ENCODE data around the gene ACE.

The ACE gene

DNA sequence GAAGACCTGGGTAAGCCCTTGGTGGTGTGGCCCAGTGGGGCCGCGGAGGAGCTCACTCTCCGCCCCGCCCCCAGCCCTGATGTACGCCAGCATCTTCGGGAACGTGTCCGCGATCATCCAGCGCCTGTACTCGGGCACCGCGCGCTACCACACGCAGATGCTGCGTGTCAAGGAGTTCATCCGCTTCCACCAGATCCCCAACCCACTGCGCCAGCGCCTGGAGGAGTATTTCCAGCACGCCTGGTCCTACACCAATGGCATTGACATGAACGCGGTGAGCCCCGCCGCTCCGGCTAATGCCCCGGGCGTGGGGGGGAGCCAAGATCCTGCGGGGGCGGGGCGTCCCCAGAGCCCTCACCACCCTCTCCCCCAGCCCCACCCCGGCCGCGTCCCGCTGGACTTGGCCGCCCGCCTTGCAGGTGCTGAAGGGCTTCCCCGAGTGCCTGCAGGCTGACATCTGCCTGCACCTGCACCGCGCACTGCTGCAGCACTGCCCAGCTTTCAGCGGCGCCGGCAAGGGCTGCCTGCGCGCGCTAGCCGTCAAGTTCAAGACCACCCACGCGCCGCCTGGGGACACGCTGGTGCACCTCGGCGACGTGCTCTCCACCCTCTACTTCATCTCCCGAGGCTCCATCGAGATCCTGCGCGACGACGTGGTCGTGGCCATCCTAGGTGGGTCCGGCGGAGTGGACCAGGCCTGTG, 61.3 kb downstream of the ACE start:
- DNase-seq (ENCODE audit: low read depth), result no peak

DNA sequence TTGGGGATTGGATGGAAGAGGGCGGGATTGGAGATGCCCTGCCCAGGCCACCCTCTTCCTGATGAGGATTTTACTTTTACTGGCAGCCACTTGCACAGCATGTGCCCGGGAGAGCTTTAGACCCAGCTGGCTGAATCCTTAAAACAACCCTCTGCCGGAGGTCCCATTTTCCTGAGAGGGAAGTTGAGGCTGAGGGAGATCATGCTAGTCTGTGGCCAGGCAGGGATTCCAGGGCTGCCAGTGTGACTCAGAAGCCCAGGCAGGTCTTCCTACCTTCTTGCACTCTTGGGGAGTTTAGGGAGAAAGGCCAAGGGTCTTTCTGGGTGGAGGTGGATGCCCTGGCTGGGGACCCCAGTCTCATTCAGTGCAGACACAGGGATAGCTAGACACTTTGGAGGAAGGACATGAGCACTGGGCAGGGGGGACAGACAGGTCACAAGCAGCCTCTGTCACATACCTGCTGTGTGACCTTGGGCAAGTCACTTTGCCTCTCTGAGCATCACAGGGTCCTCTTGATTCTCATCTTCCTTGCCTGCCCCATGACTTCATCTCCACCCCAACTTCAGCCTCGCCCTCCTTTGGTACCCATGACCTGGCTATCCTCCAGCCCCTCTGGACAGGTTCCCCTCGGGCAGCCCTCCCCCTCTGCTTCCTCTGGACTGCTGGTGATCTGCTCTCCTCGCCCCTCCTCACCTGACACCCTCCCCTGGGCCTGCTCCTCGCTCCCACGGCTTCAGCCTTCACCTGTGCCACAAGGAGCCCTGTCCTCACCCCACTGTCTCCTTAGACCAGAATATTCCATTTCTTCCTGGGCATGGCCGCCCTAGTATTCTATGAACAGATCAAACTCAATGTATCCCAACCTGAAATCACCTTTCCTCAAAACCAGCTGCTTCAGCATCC, 62.1 kb downstream of the ACE start:
- TF ChIP-seq, protein P1, sequence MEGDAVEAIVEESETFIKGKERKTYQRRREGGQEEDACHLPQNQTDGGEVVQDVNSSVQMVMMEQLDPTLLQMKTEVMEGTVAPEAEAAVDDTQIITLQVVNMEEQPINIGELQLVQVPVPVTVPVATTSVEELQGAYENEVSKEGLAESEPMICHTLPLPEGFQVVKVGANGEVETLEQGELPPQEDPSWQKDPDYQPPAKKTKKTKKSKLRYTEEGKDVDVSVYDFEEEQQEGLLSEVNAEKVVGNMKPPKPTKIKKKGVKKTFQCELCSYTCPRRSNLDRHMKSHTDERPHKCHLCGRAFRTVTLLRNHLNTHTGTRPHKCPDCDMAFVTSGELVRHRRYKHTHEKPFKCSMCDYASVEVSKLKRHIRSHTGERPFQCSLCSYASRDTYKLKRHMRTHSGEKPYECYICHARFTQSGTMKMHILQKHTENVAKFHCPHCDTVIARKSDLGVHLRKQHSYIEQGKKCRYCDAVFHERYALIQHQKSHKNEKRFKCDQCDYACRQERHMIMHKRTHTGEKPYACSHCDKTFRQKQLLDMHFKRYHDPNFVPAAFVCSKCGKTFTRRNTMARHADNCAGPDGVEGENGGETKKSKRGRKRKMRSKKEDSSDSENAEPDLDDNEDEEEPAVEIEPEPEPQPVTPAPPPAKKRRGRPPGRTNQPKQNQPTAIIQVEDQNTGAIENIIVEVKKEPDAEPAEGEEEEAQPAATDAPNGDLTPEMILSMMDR (IDR thresholded peaks at IDR 0.05; ENCODE audit: insufficient read depth, low read depth, low read length, missing control alignments), result no peak
- no peak overlapping the region for H3K4me3 ChIP-seq (ENCODE audit: low read length)
- DNase-seq (ENCODE audit: low read depth), result no peak

More for the DNA sequence above, 61.3 kb downstream of the ACE start:
- no peak overlapping the region for H3K4me3 ChIP-seq (ENCODE audit: low read length)
- TF ChIP-seq, protein P1 (IDR thresholded peaks at IDR 0.05; ENCODE audit: insufficient read depth, low read depth, low read length, missing control alignments), result no peak

DNA sequence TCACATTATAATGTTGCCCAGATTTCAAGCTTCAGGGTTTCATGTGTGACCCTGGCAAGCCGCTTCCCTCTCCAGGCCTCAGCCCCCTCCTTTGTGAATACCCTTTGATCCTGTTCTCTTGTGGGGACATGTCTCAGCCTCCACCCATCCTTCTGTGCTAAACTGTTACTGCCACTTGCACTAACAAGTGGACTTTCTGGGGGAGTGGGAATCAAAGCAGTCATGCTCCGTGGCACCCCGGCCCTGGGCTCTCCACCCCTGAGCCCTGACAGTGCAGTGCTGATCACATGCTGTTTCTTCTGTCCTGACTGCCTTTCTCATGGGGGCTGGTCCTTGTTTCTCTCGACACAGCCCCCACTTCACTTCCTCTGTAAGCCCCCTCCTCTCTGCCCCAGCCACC, 63.7 kb downstream of the ACE start:
- H3K4me3 ChIP-seq (ENCODE audit: low read length), result no peak overlapping the region
- TF ChIP-seq, protein P1 (IDR thresholded peaks at IDR 0.05; ENCODE audit: insufficient read depth, low read depth, low read length, missing control alignments), result no peak
- no peak for DNase-seq (ENCODE audit: low read depth)

DNA sequence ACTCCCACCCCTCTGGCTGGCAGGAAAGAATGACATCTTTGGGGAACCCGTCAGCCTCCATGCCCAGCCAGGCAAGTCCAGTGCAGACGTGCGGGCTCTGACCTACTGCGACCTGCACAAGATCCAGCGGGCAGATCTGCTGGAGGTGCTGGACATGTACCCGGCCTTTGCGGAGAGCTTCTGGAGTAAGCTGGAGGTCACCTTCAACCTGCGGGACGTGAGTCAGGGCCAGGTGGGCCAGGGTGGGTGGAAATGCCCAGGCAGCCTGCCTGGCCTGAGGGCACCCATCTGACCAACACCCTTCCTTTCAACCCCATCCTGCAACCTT, 65.3 kb downstream of the ACE start:
- no peak for DNase-seq (ENCODE audit: low read depth)
- TF ChIP-seq, protein P1 (IDR thresholded peaks at IDR 0.05; ENCODE audit: insufficient read depth, low read depth, low read length, missing control alignments), result no peak
- no peak overlapping the region for H3K4me3 ChIP-seq (ENCODE audit: low read length)

DNA sequence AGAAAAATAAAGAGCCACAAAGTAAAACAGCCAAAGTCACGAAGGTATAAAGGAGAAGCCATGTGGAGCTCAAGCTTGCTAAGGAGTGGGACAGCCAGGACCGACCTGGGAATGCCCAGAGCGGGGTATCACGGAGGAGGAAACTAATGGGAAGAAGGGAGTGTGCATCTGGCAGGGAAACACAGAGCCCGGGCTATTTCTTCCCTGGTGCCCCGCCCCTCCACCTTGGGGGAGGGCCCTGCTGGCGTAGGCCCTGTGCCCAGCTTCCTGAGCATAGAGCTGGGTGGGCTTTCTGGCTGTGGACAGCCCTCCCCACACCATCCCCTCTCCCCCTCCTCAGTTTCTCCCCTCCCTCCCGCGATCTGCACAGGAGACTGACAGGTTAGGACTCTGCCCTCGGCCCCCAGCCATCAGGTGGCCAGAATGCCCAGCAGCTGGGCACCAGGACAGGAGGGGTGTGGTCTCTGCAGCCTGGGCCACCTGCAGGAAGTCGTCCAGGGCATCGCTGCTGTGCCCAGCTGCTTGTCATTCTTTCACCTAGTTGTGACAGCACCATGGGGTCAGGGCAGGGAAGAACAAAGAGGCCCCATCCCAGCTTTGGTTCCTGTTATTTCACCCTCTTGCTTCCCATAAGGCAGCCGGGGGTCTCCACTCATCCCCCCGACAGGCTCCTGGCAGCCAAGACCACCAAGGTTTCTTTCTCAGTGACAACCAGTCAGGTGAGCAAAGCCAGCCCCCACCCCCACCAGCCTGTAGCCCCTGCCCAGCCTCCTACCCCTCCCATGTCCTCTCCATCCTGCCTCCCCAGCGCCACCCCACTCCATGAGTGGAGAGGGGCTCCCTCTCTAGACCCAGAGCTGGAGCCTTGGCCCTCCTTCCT, 66.3 kb downstream of the ACE start:
- DNase-seq (ENCODE audit: low read depth), result no peak
- no peak overlapping the region for H3K4me3 ChIP-seq (ENCODE audit: low read length)
- TF ChIP-seq, protein P1 (IDR thresholded peaks at IDR 0.05; ENCODE audit: insufficient read depth, low read depth, low read length, missing control alignments), result no peak

DNA sequence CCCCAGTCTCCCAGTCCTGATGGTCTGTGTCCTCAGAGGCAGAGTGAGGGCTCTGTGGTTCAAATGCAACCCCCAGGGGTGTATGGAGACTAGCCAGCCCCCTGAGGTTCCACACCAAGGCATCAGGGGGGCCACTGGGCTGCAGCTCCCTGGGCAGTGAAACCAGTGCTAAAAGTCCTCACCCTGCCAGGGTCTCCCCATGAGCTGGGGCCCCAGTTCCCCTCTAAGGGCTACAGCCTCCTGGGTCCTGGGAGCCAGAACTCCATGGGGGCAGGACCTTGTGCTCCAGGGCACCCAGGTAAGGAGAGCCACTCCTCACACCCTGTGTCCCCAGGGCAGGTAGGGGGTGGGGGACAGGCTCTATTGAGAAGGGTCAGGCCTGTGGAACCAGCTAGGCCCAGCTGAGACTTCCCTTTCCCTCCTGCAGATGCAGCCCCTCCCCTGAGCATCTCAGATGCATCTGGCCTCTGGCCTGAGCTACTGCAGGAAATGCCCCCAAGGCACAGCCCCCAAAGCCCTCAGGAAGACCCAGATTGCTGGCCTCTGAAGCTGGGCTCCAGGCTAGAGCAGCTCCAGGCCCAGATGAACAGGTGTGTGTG, 67.1 kb downstream of the ACE start:
- TF ChIP-seq, protein P1 (IDR thresholded peaks at IDR 0.05; ENCODE audit: insufficient read depth, low read depth, low read length, missing control alignments), result no peak
- no peak for DNase-seq (ENCODE audit: low read depth)
- H3K4me3 ChIP-seq (ENCODE audit: low read length), result no peak overlapping the region

All from epithelial cell of esophagus (primary cell).